Mesenchymal stem cell (in vitro differentiated cells and primary cell): ENCODE data around the gene EBLN2.

Experiments
- DNase-seq: peaks from one replicate; pipeline ENCODE4 v3.0.0-alpha.2; 2013
- H2AFZ ChIP-seq: one replicate; pipeline ENCODE4 v1.6.1; 2013; ENCODE audit warnings: low read depth, mild to moderate bottlenecking, control low read depth, inconsistent platforms, low read length, moderate library complexity
- H2AK5ac ChIP-seq: 2 replicates; pipeline ENCODE4 v1.6.1; 2013; ENCODE audit warnings: low read length, moderate library complexity, mild to moderate bottlenecking, inconsistent platforms; ENCODE audit not compliant: severe bottlenecking
- H2BK120ac ChIP-seq: one replicate; pipeline ENCODE4 v1.6.1; 2013; ENCODE audit warnings: low read depth, mild to moderate bottlenecking, inconsistent platforms, low read length, moderate library complexity
- H2BK12ac ChIP-seq, 2 experiments: one replicate each; pipeline ENCODE4 v1.6.1; 2013; ENCODE audit warnings: inconsistent platforms in 2 of 2, low read length in 2 of 2, mild to moderate bottlenecking in 2 of 2, moderate library complexity in 2 of 2, control low read depth in 1 of 2
- H2BK15ac ChIP-seq: one replicate; pipeline ENCODE4 v1.6.1; 2013; ENCODE audit warnings: mild to moderate bottlenecking, low read depth, inconsistent platforms; ENCODE audit not compliant: poor library complexity, severe bottlenecking
- H2BK5ac ChIP-seq: 2 replicates; pipeline ENCODE4 v1.6.1; 2013; ENCODE audit warnings: low read depth, mild to moderate bottlenecking, low read length, control low read depth, inconsistent platforms; ENCODE audit not compliant: poor library complexity, severe bottlenecking
- H3K14ac ChIP-seq, 2 experiments: one replicate each; pipeline ENCODE4 v1.6.1; 2013; ENCODE audit warnings: inconsistent platforms in 2 of 2, low read length in 2 of 2, control low read depth in 1 of 2, mild to moderate bottlenecking in 1 of 2, moderate library complexity in 1 of 2
- H3K18ac ChIP-seq, 2 experiments: one replicate each; pipeline ENCODE4 v1.6.1; 2013; ENCODE audit warnings: inconsistent platforms in 2 of 2, low read length in 2 of 2, control low read depth in 1 of 2, low read depth in 1 of 2, mild to moderate bottlenecking in 1 of 2
- H3K23ac ChIP-seq, 2 experiments: one replicate each; pipeline ENCODE4 v1.6.1; 2013; ENCODE audit warnings: inconsistent platforms in 2 of 2, low read length in 2 of 2, mild to moderate bottlenecking in 2 of 2, moderate library complexity in 2 of 2, control low read depth in 1 of 2
- H3K27ac ChIP-seq: 2 replicates; pipeline ENCODE4 v1.5.1; 2013; ENCODE audit warnings: mild to moderate bottlenecking, moderate library complexity, low read length, control low read depth, inconsistent platforms; ENCODE audit not compliant: poor library complexity, severe bottlenecking
- H3K27me3 ChIP-seq, 2 experiments: 2 replicates each; pipeline versions ENCODE4 v1.6.1 to v1.7.0; 2013; ENCODE audit warnings: low read length in 2 of 2, mild to moderate bottlenecking in 2 of 2, moderate library complexity in 2 of 2, control low read depth in 1 of 2, inconsistent platforms in 1 of 2; ENCODE audit not compliant: control insufficient read depth in 1 of 2, insufficient read depth in 1 of 2
- H3K36me3 ChIP-seq, 2 experiments: 2 replicates each; pipeline versions ENCODE4 v1.6.1 to v1.7.0; 2013; ENCODE audit warnings: low read length in 2 of 2, control low read depth in 1 of 2, inconsistent platforms in 1 of 2, low read depth in 1 of 2, mild to moderate bottlenecking in 1 of 2; ENCODE audit not compliant: insufficient read depth in 2 of 2, control insufficient read depth in 1 of 2
- H3K4ac ChIP-seq, 2 experiments: one replicate each; pipeline ENCODE4 v1.6.1; 2013; ENCODE audit warnings: inconsistent platforms in 2 of 2, low read length in 2 of 2, mild to moderate bottlenecking in 2 of 2, moderate library complexity in 2 of 2, control low read depth in 1 of 2, low read depth in 1 of 2
- H3K4me1 ChIP-seq: 2 replicates; pipeline ENCODE4 v1.6.1; 2013; ENCODE audit warnings: low read depth, low read length, control low read depth; ENCODE audit not compliant: control insufficient read depth, insufficient read depth
- H3K4me2 ChIP-seq: 2 replicates; pipeline ENCODE4 v1.6.1; 2013; ENCODE audit warnings: low read length, mild to moderate bottlenecking, inconsistent platforms; ENCODE audit not compliant: poor library complexity, severe bottlenecking
- H3K4me3 ChIP-seq, 2 experiments: 2 replicates each; pipeline versions ENCODE4 v1.5.1 to v1.7.0; 2013; ENCODE audit warnings: low read length in 2 of 2, mild to moderate bottlenecking in 2 of 2, control low read depth in 1 of 2, low read depth in 1 of 2; ENCODE audit not compliant: insufficient read depth in 1 of 2
- H3K79me1 ChIP-seq: replicated peaks from 2 replicates; pipeline ENCODE4 v1.6.1; 2013; ENCODE audit warnings: mild to moderate bottlenecking, control low read depth, low read length, inconsistent platforms; ENCODE audit not compliant: poor library complexity, severe bottlenecking
- H3K9ac ChIP-seq: 2 replicates; pipeline ENCODE4 v1.7.0; 2013; ENCODE audit warnings: mild to moderate bottlenecking, low read length, moderate library complexity
- H3K9me3 ChIP-seq: 2 replicates; pipeline ENCODE4 v1.7.0; 2013; ENCODE audit warnings: mild to moderate bottlenecking, low read length; ENCODE audit not compliant: control insufficient read depth
- H4K8ac ChIP-seq: one replicate; pipeline ENCODE4 v1.6.1; 2013; ENCODE audit warnings: inconsistent platforms, mild to moderate bottlenecking, low read length, moderate library complexity
- H4K91ac ChIP-seq: one replicate; pipeline ENCODE4 v1.6.1; 2013; ENCODE audit warnings: mild to moderate bottlenecking, low read length, inconsistent platforms
- WGBS: methylation state at CpG from one replicate; pipeline ENCODE4 v1.1.7; 2013; ENCODE audit warnings: mixed read lengths; 5-methylcytosine and 5-hydroxymethylcytosine counted together

EBLN2 gene

DNA sequence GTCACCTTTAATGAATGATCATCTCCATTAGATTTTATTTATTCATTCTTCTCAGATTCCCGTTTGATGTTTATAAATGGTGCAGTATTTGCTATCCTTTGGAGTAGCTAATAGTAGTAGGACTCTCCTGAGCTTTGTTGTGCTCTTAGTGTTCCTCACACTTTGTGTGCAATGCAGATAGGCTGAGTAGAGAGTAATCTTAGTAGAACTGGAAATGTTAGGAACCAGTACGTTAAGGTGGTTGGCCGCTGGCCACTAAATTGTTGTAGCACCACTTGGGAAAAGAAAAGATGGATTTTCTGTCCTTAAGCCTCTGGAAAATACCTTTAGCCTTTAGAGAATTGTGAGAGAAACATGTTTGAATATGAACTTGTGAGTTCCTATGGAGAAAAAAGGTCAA lies 19.9 kb upstream of the EBLN2 start:
- no peak overlapping the region for H3K23ac ChIP-seq
- H3K79me1 ChIP-seq = no peaks in the 10 kb centered on the region
- H2BK5ac ChIP-seq = no peak overlapping the region
- no peak overlapping the region for H4K8ac ChIP-seq
- H3K9me3 ChIP-seq = no peaks in the 10 kb centered on the region
- H2AFZ ChIP-seq = no peak overlapping the region
- no peaks in the 10 kb centered on the region for H3K36me3 ChIP-seq
- no peak overlapping the region for H2BK12ac ChIP-seq
- H2BK120ac ChIP-seq = no peak overlapping the region
- no peak overlapping the region for H2AK5ac ChIP-seq
- peaks cover 2% of the 10 kb centered on the region for H3K4me1 ChIP-seq
- no peak overlapping the region for H3K4me2 ChIP-seq
- no peak overlapping the region for H2BK15ac ChIP-seq
- no peak overlapping the region for H3K14ac ChIP-seq
- H3K4me3 ChIP-seq = no peak overlapping the region
- no peak overlapping the region for H4K91ac ChIP-seq
- peak overlapping the region; percentile 29 for H3K9ac ChIP-seq
- 82% methylated on average over 3 of the region's 3 CpGs for WGBS
- H3K27me3 ChIP-seq = no peaks in the 10 kb centered on the region
- no peak for DNase-seq
- no peak overlapping the region for H3K27ac ChIP-seq
- H3K18ac ChIP-seq = no peak overlapping the region
- H3K4ac ChIP-seq = no peak overlapping the region

DNA sequence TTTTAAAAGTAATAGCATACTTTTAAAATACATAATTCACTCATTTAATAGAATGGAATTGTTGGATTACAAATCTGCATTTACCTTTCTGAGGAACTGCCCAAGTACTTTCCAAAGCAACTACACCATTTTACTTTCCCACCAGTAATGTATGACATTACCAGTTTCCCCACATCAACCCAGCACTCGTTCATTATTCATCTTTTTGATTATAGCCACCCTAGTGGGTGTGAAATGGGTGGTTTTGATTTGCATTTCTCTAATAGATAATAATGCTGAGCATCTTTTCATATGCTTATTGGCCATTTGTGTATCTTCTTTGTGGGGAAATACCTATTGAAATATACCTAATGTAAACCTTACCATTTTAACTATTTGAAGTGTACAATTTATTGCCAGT lies 18.0 kb upstream of the EBLN2 start:
- Histone ChIP-seq H2BK15ac (no peak overlapping the region), H3K36me3 (peaks cover 5 to 7% of the 10 kb centered on the region in 2 experiments), H3K9me3 (no peaks in the 10 kb centered on the region), H3K18ac (no peak overlapping the region), H3K9ac (no peak overlapping the region), H3K4me2 (no peak overlapping the region), H2BK120ac (no peak overlapping the region), H3K4me3 (no peak overlapping the region), H3K27ac (no peak overlapping the region), H2AK5ac (no peak overlapping the region), H3K27me3 (no peaks in the 10 kb centered on the region), H3K79me1 (no peaks in the 10 kb centered on the region), H3K4me1 (peaks cover 2% of the 10 kb centered on the region), H4K8ac (no peak overlapping the region), H3K14ac (no peak overlapping the region), H3K23ac (no peak overlapping the region), H3K4ac (no peak overlapping the region), H2BK12ac (no peak overlapping the region), H2AFZ (no peak overlapping the region), H4K91ac (no peak overlapping the region), H2BK5ac (no peak overlapping the region)
- DNase-seq = no peak
- WGBS = no CpG with 5 or more reads among the region's 1 CpG

DNA sequence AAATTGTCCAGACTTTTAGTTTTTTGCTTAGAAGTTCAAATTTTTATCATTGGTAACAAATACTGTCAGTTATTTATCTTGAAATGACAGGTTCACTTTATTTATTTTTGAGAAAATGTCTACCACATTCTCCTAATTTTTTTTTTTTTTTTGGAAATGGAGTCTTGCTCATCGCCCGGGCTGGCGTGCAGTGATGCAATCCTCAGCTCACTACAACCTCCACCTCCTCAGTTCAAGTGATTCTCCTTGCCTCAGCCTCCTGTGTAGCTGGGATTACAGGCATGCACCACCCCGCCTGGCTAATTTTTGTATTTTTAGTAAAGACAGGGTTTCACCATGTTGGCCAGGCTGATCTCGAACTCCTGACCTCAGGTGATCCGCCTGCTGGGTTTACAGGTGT lies 16.1 kb upstream of the EBLN2 start:
- H3K27me3 ChIP-seq = no peaks in the 10 kb centered on the region
- H3K4me1 ChIP-seq = peaks cover 2% of the 10 kb centered on the region
- H3K4me2 ChIP-seq = no peak overlapping the region
- H3K9me3 ChIP-seq = no peaks in the 10 kb centered on the region
- no peak overlapping the region for H3K18ac ChIP-seq
- 95% methylated on average over 6 of the region's 6 CpGs for WGBS
- H2AFZ ChIP-seq = no peak overlapping the region
- no peak overlapping the region for H2BK12ac ChIP-seq
- H2BK15ac ChIP-seq = no peak overlapping the region
- H2BK120ac ChIP-seq = no peak overlapping the region
- H3K9ac ChIP-seq = no peak overlapping the region
- H3K79me1 ChIP-seq = no peaks in the 10 kb centered on the region
- no peak overlapping the region for H4K8ac ChIP-seq
- H3K14ac ChIP-seq = no peak overlapping the region
- H2AK5ac ChIP-seq = no peak overlapping the region
- H3K4me3 ChIP-seq = no peak overlapping the region
- no peak overlapping the region for H3K4ac ChIP-seq
- no peak overlapping the region for H3K23ac ChIP-seq
- no peak for DNase-seq
- no peak overlapping the region for H4K91ac ChIP-seq
- H3K27ac ChIP-seq = no peak overlapping the region
- H2BK5ac ChIP-seq = no peak overlapping the region
- H3K36me3 ChIP-seq = peaks cover 13 to 14% of the 10 kb centered on the region in 2 experiments

DNA sequence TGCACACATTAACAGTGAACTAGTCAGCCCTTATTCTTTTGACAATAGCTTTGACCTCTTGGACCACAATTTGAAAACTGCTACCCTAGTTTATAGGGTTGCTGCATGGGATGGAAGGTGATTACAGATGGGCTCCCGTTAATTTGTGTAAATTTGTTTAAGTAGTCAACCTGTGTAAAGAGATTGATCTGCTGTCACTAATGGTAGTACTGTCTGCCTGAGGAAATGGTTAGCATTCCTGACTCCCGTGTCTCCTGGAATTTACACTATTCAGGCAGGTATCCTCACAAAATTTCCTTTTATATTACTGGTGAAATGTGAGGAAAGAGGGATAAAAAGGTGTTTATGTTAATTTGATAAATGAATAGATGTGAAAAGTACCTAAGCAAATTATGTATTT lies 15.3 kb upstream of the EBLN2 start:
- Histone ChIP-seq H3K18ac (no peak overlapping the region), H3K4me2 (peak overlapping the region; percentile 4), H4K8ac (no peak overlapping the region), H2BK120ac (no peak overlapping the region), H3K36me3 (peaks cover 13 to 17% of the 10 kb centered on the region in 2 experiments), H3K27me3 (no peaks in the 10 kb centered on the region), H3K79me1 (no peaks in the 10 kb centered on the region), H3K9me3 (no peaks in the 10 kb centered on the region), H3K23ac (no peak overlapping the region), H3K27ac (no peak overlapping the region), H2BK12ac (no peak overlapping the region), H3K9ac (no peak overlapping the region), H4K91ac (no peak overlapping the region), H3K4me3 (no peak overlapping the region), H2AK5ac (no peak overlapping the region), H3K4me1 (peaks cover 2% of the 10 kb centered on the region), H2BK15ac (no peak overlapping the region), H3K14ac (no peak overlapping the region), H2BK5ac (no peak overlapping the region), H3K4ac (no peak overlapping the region), H2AFZ (no peak overlapping the region)
- no peak for DNase-seq
- 33% methylated on average over 2 of the region's 2 CpGs for WGBS
